Activated naive CD8-positive, alpha-beta T cell treated with anti-CD3 and anti-CD28 coated beads, Interleukin-2, amount 50 U/mL, for 16 hours (primary cell): ENCODE results near the gene DUSP8.

Experiments used
- DNase-seq: peaks from one replicate; pipeline ENCODE4 v3.0.0-alpha.2; 2020; ENCODE audit warnings: low read depth, low spot score

Gene DUSP8

GRCh38 chr11:1553808-1554594 is 18.1 kb downstream of the DUSP8 start:
- no peak for DNase-seq

GRCh38 chr11:1549338-1550330 is 22.4 kb downstream of the DUSP8 start:
- DNase-seq, result no peak

GRCh38 chr11:1548221-1549070 is 23.6 kb downstream of the DUSP8 start:
- DNase-seq, result no peak

GRCh38 chr11:1547467-1548098 is 24.5 kb downstream of the DUSP8 start:
- no peak for DNase-seq

GRCh38 chr11:1546536-1547466 is 25.3 kb downstream of the DUSP8 start:
- DNase-seq, result no peak

GRCh38 chr11:1546077-1546535 is 26.0 kb downstream of the DUSP8 start:
- no peak for DNase-seq

- DNase-seq, result no peak
Observed at GRCh38 chr11:1545432-1545831, 26.6 kb downstream of the DUSP8 start.

GRCh38 chr11:1544536-1544935 is 27.5 kb downstream of the DUSP8 start:
- DNase-seq, result no peak

- no peak for DNase-seq
Observed at GRCh38 chr11:1543606-1544263, 28.3 kb downstream of the DUSP8 start.

- DNase-seq, result no peak
Observed at GRCh38 chr11:1542267-1542666, 29.8 kb downstream of the DUSP8 start.

- no peak for DNase-seq
Observed at GRCh38 chr11:1541474-1542204, 30.4 kb downstream of the DUSP8 start.

GRCh38 chr11:1540074-1540473 is 32.0 kb downstream of the DUSP8 start:
- no peak for DNase-seq

- DNase-seq, result no peak
Observed at GRCh38 chr11:1538153-1538552, 33.9 kb downstream of the DUSP8 start.

GRCh38 chr11:1536065-1536843 is 35.8 kb downstream of the DUSP8 start:
- no peak for DNase-seq

- no peak for DNase-seq
Observed at GRCh38 chr11:1534682-1535081, 37.4 kb downstream of the DUSP8 start.

GRCh38 chr11:1534171-1534570 is 37.9 kb downstream of the DUSP8 start:
- DNase-seq, result no peak

- DNase-seq, result no peak
Observed at GRCh38 chr11:1533342-1533725, 38.7 kb downstream of the DUSP8 start.
